T-helper 2 cell (primary cell): ENCODE results near the gene TBL1X.

ENCODE experiments used
- DNase-seq, 5 experiments: peaks; one replicate each; pipeline versions ENCODE4 v3.0.0 to v3.0.0-alpha.2; 2012 to 2022

TBL1X gene

DNA sequence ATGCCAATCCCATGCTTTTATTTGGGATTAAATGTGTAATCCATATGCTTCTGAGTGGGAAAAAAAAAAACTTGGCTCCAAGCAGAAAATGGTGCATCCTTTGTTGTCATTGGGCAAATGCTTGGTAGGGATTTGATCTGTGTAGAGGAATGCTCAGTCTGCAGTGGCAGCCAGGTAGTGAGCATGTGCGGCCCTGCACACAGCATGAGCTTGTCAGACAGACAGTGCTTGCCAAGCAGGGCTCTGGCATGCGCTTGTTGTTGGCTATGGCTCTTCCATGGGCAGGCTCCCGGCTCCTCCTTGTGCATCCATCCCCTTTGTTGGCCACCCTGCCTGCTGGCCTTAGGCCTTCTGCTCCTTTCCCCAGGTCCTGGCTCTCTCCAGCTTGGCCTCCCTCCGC lies 170.5 kb downstream of the TBL1X start:
- DNase-seq, result no peak

DNA sequence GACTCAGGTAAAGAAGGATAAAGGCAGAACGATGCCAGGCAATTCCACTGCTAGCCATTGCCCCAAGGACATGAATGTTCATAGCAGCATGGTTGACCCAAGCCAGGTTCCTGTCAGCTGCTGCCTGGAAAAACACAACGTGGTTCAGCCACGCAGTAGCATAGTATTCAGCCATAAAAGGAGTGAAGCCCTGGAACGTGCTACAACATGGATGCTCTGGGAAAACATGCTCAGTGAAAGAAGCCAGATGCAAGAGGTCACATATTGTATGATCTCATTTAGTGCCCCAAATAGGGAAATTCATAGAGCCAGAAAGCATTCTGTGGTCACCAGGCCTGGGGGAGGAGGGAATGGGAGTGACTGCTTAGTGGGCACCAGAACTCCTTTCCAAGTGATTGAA lies 170.9 kb downstream of the TBL1X start:
- no peak for DNase-seq

DNA sequence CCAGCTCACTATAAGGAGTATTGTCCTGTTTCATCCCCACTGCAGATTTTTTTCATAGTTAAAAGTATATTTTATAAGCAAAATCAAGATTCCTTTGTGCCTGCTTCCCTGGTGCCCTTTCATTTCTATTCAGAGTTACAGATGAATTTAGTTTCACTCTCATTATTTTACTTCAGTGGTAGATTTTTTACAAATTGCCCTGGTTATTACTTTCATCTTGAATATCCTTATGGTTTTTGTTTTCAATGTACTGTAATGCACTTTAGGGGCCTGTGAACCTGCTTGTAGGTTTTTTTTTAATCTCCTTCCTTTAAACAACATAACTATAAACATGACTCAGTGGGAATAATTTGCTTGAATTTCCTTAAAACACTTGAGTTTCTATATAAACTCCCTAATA lies 174.0 kb downstream of the TBL1X start:
- peak in 1 of 5 experiments; percentile 11 for DNase-seq

DNA sequence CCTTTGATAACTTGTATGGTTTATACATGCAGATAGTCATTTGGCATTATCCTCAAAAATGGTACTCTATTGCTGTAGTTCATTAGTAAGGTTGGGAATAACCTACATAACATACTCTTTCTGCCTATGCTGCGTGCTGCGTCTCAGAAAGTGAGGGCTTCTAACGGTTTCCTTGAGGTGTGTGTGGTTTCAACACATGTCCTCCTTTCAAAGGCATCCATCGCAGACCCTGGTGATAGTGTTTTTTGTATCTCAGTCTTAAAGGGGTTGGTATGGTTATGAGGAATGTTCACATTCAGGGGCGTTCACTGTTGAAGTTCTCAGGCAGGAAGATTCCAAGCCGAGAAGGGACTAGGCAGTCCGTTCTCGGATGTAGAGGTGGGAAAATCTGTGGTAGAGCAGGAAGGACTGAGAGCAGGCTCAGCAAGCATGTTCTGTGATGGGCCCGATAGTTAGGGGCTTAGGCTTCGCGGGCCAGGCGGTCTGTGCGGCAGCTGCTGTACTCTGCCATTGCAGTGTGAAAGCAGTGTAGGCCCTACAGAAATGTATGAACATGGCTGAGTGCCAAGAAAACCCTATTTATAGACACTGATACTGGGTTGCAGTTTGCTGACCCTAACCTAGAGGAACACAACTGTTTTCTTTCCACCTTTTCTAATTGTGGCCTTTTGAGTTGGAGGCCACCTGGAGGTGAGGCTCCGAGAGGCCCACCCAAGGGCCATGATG lies 177.6 kb downstream of the TBL1X start:
- DNase-seq, result peak in 1 of 5 experiments; percentile 6

DNA sequence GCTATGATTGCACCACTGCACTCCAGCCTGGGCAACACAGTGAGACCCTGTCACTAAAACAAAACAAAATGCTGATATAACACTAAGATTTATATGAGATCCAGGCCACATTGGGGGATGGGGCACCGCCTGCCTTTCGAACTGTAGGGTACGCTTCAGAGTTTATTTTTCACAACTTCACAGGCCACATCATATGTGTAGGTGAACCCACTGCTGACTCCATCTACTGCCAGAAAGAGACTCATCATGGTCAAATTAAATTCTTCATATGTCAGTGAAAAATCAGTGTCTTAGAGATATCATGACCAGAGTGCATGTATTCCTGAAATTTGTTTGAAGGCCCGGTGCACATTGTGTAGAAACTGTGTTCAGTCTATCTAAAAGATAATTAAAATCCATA lies 178.9 kb downstream of the TBL1X start:
- no peak for DNase-seq

DNA sequence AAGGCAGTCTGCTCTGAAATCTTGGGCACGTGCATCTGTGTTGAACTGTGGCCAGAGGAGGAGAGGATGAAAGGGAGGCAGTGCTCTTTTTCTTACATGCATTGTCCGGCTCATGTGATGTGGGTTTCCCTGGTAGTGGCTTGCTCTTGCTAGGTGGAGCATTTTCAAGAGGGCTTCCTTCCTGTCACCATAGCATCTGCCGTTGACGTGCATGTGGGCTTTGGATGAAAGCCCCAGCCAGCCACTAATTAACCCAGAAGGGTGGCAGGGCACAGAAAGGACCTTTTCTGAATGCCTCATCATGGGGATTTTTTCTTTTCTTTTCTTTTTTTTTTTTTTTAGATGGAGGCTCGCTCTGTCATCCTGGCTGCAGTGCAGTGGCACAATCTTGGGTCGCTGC lies 179.5 kb downstream of the TBL1X start:
- peak in 3 of 5 experiments; percentile 19 to 85 (median 58) for DNase-seq

DNA sequence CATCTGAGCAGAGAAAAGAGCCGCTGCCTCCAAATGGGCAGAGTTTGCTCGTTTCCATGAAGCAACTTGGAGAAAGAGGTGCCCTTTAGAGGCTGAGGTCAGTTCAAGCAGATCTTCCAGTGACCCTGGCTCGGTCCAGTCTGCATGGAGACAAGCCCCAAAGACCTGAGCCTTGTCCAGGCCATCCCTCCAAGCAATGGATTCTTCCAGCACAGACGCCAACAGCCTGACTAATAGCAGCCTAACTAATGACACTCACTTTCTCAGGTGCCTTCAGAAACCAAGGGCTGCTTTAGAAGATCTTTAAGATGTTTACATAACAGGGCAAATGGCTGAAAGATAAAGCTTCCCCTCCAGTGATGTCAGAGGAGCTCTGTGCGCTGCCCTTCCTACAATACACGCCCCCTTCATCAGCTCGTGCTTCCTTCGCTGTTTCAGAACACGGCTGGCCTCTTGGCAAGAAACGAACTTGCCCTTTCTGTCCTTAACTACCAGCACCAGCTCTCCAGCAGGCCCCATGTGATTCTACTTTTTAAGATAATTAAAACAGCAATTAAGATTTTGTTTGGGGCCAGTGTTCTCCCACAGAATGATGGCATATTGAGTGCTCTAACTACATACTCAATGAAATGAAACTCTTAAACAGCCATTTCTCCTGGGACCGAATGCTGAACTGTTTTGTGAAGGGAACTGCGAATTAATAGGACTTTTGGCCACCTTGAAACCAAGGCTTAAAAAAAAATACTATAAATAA lies 181.8 kb downstream of the TBL1X start:
- DNase-seq, result no peak

DNA sequence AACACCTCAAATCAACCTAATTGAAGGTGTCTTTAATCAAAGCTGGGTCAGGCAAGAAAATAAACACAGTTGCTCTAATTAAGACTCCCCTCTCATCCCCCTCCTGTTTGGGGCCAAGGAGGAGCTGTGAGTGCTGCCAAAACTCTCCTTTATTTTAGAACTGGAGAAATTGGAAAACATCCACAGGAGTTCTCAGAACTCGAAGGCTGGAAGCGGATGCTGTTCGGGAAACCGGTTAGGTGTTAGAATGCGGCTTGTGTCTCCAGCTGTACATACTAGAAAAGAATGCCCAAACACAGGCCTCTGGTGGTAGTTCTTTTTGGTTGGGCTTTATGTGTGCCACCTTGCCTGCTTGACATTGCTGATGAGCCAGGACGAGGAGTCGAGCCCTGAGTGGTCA lies 182.6 kb downstream of the TBL1X start:
- no peak for DNase-seq

DNA sequence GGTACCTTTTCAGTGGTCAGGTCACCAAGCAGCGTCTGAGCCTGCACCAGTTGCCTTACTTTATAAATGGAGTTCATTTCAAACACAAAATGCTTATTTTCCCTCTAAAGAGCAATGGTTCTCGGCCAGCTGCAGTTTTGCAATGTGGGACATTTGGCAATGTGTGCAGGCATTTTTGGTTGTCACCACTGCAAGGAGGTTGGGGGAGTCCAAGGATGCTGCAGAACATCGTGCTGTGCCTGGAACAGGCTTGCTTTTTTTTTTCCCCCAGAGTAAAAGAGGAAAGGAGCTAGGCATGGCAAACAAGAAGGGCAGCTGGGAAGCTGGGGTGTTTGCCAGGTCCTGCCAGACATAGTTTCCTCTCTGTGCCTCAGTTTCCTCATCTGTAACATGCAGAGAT lies 185.2 kb downstream of the TBL1X start:
- DNase-seq, result no peak

DNA sequence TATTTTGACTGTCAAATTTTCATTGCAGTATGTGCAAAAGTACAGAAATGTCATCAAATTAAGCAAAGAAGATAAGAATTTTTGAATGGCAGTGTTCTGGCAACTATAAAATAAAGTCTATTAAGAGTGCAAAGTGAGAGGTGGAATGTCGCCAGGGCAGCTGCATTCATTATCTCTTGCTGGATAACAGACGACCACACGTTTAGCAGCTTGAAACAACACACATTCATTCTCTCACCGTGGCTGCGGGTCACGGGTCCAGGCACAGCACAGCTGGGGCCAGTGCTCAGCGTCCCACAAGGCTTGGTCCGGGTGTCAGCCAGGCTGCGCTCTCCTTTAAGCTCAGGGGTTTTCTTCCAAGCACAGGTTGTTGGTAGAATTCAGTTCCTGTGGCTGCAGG lies 186.9 kb downstream of the TBL1X start:
- no peak for DNase-seq

DNA sequence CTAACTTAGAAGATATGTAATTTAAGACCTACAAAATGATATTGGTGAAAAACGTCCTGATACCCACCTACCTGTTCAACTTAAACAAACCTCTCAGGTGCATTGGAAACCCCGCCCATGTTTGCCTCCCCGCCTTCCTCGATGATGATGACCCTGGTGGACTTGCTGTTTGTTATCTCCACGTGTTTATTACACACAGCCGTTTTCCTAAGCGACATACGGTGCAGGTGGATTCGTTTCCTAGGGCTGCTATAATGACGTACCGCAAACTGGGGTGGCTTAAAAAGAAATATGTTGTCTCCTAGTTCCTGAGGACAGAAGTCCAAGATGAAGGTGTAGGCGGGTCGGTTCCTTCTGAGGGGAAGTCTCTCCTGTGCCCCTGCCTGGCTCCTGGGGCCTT lies 190.1 kb downstream of the TBL1X start:
- no peak for DNase-seq

DNA sequence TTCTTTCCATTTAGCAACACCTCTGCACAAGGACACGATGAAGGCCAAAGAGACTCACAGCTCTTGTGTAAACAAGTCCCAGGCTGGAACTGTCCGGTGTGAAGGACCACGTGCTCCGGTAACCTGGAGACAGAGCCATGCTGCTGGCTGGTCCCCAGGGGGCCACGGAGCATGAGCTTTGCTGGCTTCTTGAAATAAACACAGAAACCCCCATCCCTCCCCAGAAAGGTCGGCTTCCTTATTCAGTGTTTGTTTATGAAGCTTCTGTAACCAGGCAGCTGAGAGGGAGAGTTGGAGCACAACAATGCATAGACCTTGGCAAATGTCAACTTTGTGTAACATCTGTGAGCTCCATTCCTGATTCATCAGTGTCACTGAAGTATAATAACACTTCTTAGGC lies 191.4 kb downstream of the TBL1X start:
- no peak for DNase-seq

DNA sequence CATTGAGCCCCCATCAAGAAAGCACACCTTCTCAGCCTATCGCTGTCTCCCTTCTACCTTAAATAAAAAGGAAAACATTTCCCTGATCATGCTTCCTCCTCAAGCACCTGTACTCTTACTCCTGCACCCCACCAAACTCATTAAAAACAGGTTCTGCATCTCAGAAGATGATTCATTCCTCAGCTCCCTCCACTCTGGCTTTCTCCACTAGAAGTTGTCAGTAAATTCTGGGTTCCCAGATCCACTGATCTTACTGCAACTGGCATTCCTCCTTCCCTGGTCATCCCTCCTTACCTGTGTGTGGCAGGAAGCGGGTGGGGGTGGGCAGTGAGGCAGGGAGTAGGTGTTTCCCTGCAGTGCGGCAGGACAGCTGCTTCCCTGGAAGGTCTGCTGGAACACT lies 192.0 kb downstream of the TBL1X start:
- DNase-seq, result no peak

DNA sequence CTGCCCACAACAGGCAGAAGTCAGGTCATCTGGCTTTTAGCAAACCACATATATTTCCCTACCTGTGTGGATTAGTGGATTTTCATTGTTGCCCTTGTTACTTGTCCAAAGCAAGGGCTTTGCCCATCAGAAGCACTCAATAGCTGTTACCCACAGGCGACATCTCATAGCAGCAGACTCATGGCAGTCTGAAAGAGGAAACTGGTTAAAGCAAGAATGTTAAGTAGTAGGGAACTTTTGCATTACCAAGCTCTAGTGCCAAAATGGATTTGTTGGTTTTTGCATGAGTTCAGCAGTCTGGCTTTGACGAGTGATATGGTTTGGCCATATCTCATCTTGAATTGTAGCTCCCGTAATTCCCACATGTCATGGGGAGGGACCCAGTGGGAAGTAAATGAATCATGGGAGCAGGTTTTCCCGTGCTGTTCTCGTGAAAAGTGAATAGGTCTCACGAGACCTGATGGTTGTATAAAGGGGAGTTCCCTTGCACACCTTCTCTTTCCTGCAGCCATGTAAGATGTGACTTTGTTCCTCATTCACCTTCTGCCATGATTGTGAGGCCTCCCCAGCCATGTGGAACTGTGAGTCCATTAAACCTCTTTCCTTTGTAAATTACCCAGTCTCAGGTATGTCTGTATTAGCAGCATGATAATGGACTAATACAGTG lies 192.9 kb downstream of the TBL1X start:
- no peak for DNase-seq

DNA sequence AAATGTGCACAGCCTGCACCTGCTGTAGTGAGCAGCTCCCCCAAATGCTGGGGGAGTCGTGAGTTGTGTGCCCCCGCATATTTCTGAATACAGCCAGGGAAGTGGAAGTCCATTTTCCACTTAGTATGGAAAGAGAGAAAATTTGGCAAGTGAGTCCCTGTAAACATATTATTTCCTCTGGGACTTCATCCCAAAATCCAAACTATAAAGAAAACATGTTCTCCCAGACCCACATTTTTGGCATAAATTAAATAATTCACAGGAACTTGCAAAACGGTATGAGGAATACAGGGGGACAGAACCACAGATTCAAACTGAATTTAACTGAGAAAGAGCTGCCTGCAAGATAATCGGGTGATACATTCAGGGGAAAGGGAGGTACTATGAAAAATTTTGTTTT lies 193.6 kb downstream of the TBL1X start:
- DNase-seq, result no peak

DNA sequence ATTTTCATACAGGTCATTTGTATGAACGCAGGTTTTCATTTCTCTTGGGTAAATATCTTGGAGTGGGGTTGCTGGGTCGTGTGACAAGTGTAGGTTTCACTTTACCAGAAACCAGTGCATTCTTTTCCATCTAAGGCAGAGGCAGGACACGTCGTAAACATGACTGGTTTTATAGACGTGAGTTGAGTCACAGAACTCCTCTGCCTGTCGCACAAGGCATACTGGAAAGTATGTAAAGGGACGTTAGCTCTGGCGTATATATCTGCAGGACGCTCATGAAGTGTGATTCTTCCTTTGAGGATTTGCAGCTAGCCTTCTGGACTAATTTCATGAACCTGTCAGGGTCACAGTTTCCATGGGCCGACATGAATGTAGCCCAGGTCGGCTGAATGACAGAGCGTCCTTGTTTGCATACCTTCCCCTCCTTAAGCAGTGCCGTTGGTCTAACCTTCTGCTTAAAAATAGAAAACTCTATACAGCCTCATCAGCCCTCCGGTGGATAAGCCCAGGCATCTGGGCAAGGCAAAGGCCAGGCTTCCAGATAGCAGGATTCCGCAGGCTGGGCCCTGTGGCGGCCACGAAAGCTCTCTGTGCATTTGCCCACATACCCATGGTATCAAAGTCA lies 194.8 kb downstream of the TBL1X start:
- no peak for DNase-seq

DNA sequence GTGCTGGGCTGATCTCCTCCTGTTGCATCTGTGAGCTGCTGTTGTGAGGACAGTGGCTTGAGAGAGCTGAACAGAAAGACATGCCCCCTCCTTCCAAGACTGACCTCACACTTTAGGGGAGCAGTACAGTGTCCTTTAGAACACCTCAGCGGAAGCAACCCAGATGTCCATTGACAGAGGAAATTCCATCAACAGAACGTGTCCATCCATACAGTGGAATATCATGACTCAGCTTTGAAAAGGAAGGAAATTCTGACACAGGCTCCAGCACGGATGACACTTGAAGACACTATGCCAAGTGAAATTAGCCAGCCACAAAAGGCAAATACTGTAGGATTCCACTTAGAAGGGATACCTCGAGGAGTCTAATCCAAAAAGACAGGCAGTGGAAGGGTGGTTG lies 197.3 kb downstream of the TBL1X start:
- no peak for DNase-seq

DNA sequence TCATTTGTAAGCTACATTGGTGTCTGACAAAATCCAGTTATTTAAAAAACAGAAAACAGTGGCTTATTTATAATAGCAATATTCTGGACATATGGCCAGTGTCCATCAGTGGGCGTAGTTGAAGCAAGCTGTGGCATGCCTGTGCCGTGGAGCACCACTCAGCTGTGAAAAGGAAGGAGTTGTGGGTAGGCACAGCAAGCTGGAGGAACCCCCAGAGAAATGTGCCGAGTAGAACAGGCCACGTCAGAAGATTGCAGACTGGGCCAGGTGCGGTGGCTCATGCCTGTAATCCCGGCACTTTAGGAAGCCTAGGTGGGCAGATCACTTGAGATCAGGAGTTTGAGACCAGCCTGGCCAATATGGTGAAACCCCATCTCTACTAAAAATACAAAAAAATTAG lies 198.4 kb downstream of the TBL1X start:
- DNase-seq, result no peak

DNA sequence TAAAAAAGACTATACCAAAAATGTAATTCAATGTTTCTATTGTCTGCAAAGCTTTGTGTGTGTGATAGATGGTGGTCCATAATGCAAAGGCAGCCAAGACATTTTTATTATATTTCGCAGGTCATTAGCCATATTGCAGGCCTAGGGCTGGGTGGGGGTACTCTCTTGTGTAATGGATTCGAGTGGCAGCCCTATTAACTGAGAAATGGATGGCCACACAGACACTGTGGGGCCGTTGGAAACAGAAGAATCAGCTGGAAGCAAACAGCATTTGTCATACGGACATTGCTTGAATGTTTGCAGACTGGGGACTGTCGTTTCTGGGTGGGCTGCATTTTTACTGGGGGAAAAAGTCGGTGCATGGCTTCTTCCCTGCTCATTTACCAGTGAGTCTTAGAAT lies 199.4 kb downstream of the TBL1X start:
- no peak for DNase-seq

DNA sequence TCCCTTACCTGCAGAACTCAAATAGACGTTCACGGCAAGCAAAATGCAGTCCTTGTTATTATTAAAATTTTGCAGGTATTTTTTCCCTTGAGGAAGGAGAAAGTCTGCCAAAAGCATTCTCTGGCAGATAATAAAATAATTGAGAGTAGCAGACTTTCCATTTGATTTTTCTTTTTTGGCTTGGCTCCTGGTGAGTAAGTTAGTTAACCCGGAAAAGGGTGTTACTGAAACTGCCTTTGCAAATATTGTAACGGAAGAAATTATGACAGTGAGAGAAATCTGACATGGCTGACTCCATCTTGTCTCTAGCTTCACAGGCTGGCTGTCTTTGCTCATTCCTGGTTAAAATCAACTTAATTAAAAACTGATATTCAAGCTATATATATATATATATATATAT lies 200.3 kb downstream of the TBL1X start:
- DNase-seq, result no peak

DNA sequence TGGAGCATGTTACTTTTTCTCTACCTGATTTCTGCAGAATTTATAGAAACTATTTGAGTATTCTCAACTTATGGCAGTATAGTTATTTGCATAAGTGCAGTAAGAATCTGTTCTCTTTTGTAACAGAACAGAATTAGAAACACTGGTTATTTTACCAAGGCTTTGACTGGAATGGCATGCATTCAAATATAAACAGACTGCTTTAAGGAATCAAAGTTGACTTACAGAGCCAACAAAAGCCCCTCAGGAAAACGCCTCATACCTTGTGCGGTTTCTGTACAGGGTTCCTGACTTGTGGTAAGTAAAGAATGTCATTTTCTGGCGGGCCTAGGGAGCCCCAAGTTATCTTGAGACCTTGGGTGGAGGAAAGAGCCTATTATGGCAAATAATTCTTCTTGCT lies 203.7 kb downstream of the TBL1X start:
- DNase-seq, result no peak

DNA sequence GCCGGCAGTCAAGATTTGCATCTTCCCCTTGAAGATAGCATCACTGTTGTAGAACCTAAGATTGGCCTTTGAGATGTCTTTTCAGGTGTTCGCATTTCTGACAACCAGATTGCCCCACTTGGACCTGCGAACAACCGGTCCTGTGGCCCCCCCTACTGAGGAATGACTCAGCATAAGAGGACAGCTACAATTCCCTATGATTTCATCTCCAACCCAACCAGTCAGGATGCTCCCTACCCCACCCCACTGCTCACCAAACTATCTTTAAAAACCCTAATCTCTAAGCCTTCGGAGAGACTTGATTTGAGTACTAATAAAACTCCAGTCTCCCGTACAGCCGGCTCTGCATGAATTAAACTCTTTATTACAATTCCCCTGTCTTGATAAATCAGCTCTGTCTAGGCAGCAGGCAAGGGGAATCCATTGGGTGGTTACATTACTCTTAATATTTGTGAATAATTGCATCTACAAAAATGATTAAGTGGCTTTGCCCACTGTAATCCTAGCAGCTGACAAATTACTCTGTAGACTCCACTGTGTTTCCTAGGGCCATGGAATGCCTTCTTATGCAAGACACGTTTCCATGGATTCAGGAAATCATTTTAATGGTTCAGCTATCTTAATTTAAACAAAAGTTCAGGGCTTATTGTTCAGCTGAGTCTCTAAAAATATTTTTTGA lies 205.4 kb downstream of the TBL1X start:
- no peak for DNase-seq

DNA sequence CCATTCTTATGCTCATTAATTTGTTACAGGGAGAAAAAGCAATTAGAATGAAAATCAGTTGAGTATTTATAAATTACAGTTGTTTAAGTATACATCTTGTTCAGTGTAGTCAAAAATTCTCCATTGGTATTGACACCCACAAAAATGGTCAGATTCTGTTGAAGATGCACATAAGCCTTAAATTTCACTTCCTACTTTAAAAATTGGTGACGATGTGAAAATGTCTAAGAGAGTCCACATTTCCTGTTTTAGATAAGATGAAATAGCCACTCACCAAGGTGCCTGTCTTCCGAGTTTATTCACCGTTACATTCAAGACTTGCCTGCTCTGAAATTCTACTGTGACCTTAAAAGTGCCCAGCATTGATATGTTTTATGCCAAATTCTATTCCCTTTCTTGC lies 207.1 kb downstream of the TBL1X start:
- DNase-seq, result no peak
